Thyroid gland (tissue), 4 donors: Measurements from ENCODE around the gene NPB. TPM values are rescaled to one million over a fixed set of nuclear protein-coding genes. Genes with fewer than 3 reads are reported as not detected.

ENCODE experiments used
- DNase-seq, 2 donors: peaks; one replicate each; pipeline ENCODE4 v3.0.0-alpha.2; 2019
- H3K27ac ChIP-seq, 3 donors: fragments of 200-600 bp; sonication (generic); 1 replicate in 2 of 3; 2 replicates in 1 of 3; pipeline ENCODE4 v1.5.1; 2016 to 2019; ENCODE audit warnings: mild to moderate bottlenecking in 1 of 3, moderate library complexity in 1 of 3
- H3K27me3 ChIP-seq: fragments of 200-600 bp; sonication (generic); one replicate; pipeline ENCODE4 v1.5.1; 2019
- H3K36me3 ChIP-seq, 2 donors: fragments of 200-600 bp; sonication (generic); one replicate each; pipeline ENCODE4 v1.5.1; 2016 to 2019
- H3K4me1 ChIP-seq, 2 donors: fragments of 200-600 bp; sonication (generic); one replicate each; pipeline ENCODE4 v1.5.1; 2017 to 2019
- H3K4me3 ChIP-seq, 3 donors: fragments of 200-600 bp; sonication (generic); replicated peaks in 1 of 3; 1 replicate in 2 of 3; 2 replicates in 1 of 3; pipeline ENCODE4 v1.5.1; 2016; ENCODE audit warnings: mild to moderate bottlenecking in 1 of 3
- H3K9me3 ChIP-seq: fragments of 200-600 bp; sonication (generic); one replicate; pipeline ENCODE4 v1.5.1; 2017
- POLR2A ChIP-seq, 2 donors: fragments of 450-650 bp; IDR thresholded peaks; one replicate each; pipeline ENCODE4 v1.6.1; 2017; ENCODE audit warnings: antibody characterized with exemption in 2 of 2, mild to moderate bottlenecking in 2 of 2, moderate library complexity in 1 of 2
- WGBS, 2 donors: methylation state at CpG; one replicate each; pipeline ENCODE4 v1.1.5; 2017; 5-methylcytosine and 5-hydroxymethylcytosine counted together
- intact Hi-C: fragments of 100-400 bp; cut with DNase I; formaldehyde crosslinking; loops from one replicate; pipeline ENCODE4 v1.15.1; 2023
- total RNA-seq, 4 donors: library from RNA; depleted of rRNA; stranded (reverse); fragments of >200 nt; gene quantifications; one replicate each; pipeline ENCODE4 v1.2.3, GENCODE V29; 2016
- TF ChIP-seq, protein P1 (sequence below), 6 experiments: fragments of 200-600 bp in 3 of 6; fragments of 450-650 bp in 3 of 6; sonication (generic) in 3 of 6; IDR thresholded peaks; one replicate each; pipeline ENCODE4 v1.5.1; 2016 to 2019; ENCODE audit warnings: antibody characterized with exemption in 6 of 6, mild to moderate bottlenecking in 2 of 6, inconsistent platforms in 1 of 6, moderate library complexity in 1 of 6

Gene NPB
- total RNA-seq, 4 donors from 2014 or later: 0.33 to 1.1 (median 0.38) TPM; not detected in 1

DNA sequence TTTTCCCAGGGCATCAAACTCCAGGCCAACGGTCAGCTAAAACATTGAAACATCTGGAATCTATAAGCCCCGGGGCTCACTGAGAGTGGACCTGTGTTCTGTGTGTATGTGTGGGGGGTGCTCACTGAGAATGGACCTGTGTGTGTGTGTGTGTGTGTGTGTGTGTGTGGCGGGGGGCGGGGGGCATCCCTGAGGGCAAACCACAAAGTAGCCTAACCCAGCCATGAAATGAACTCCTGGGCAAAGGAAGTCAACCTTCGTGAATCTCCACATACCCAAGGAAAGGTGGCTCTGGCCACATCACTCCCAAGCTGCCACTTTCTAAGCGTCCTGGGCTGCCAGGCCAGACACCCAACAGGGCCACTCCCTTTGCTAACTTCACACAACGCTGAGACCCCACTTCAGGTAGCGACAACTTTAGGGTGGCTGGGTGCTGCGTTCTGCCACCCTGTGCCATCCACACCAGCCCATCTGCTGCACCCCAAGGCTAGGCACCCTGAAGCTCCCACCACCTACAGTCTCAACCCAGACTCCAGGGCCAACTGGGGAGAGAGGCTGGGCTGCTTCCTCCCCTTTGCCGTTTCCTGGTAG is 23.9 kb downstream of the NPB start:
- intact Hi-C loops: no loop called here
- TF ChIP-seq, protein P1, sequence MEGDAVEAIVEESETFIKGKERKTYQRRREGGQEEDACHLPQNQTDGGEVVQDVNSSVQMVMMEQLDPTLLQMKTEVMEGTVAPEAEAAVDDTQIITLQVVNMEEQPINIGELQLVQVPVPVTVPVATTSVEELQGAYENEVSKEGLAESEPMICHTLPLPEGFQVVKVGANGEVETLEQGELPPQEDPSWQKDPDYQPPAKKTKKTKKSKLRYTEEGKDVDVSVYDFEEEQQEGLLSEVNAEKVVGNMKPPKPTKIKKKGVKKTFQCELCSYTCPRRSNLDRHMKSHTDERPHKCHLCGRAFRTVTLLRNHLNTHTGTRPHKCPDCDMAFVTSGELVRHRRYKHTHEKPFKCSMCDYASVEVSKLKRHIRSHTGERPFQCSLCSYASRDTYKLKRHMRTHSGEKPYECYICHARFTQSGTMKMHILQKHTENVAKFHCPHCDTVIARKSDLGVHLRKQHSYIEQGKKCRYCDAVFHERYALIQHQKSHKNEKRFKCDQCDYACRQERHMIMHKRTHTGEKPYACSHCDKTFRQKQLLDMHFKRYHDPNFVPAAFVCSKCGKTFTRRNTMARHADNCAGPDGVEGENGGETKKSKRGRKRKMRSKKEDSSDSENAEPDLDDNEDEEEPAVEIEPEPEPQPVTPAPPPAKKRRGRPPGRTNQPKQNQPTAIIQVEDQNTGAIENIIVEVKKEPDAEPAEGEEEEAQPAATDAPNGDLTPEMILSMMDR (IDR thresholded peaks at IDR 0.05): no peak
- TF ChIP-seq POLR2A (IDR thresholded peaks at IDR 0.05): no peak
- peak overlapping the region in 2 of 3 donors; percentile 91 to 93 for H3K27ac ChIP-seq
- DNase-seq: no peak
- H3K4me1 ChIP-seq: peaks cover 40 to 52% of the 10 kb centered on the region in 2 donors
- no peaks in the 10 kb centered on the region for H3K27me3 ChIP-seq
- peaks cover 9 to 13% of the 10 kb centered on the region in 2 donors for H3K36me3 ChIP-seq
- WGBS, 2 donors: 60 to 63% methylated on average over 9 to 10 of the region's 10 CpGs
- peak overlapping the region in 1 of 3 donors; percentile 98 for H3K4me3 ChIP-seq
- no peaks in the 10 kb centered on the region for H3K9me3 ChIP-seq

DNA sequence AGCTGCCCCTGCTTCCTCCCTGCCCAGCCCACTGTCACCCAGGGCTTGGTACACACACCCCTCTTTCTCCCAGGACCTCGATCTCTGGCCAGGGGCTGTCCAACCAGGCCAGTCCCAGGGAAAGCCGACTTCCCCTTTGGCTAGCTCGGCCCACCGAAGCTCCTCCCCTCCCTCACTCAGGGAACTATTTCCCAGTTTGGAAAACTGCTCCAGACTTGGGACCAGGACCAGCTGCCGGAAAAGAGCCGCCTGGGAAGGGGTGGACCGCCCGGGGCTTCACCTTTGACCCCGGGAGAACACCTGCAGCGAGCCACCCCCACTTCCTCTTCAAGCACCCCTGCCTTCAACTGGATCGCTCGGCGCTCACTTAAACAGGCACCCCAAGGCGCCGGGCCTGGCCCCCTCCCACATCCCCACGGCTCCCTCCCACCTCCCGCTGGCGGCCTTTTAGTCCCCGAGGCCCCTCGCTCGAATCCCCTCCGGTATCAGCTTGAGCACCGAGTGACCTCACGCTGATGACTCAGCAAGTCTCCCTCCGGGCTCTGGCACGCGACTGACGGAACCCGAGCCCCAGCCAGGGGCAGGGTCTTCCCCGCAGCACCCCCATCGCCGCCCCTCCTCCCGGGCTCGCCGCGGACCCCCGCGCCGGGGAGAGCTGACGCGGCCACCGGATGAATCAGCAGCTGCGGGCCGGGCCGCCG is 24.6 kb downstream of the NPB start:
- Histone ChIP-seq H3K36me3 (peaks cover 9 to 10% of the 10 kb centered on the region in 2 donors), H3K4me1 (peaks cover 40 to 52% of the 10 kb centered on the region in 2 donors), H3K27me3 (no peaks in the 10 kb centered on the region), H3K9me3 (no peaks in the 10 kb centered on the region), H3K27ac (peak overlapping the region; percentile 85 to 93 (median 91)), H3K4me3 (peak overlapping the region; percentile 43 to 98 (median 87))
- peak; percentile 82 to 83 for DNase-seq
- intact Hi-C loops: no loop called here
- TF ChIP-seq POLR2A (IDR thresholded peaks at IDR 0.05): peak in 1 of 2 donors; percentile 70
- TF ChIP-seq, protein P1 (IDR thresholded peaks at IDR 0.05): no peak
- WGBS, 2 donors: 0 to 1% methylated on average over 21 to 23 of the region's 46 CpGs

DNA sequence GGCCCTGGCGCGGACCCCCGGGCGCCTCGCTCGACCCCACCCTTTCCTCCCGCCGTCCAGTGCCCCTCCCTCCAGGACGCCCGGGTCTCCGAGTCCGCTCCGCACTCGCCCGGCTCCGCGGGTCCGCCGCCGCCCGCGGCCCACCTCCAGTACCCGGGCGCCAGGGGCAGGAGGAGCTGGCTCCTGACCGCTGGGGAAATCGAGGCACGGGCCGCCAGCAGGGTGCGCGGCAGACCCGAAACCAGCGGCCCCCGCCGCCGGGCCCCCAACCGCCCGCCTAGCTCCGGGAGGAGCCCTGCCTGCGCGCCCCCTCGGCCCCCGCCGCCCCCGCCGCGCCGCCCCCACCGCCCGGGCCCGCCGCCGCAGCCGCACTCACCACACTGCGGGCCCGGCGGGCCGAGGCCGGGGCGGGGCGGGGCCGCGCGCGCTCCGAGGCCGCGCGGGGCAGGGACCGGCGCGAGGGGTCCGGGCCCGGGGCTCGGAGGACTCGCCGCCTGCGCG is 25.2 kb downstream of the NPB start:
- H3K9me3 ChIP-seq: no peaks in the 10 kb centered on the region
- intact Hi-C loops: no loop called here
- TF ChIP-seq, protein P1 (IDR thresholded peaks at IDR 0.05): no peak
- no peaks in the 10 kb centered on the region for H3K27me3 ChIP-seq
- peaks cover 5% of the 10 kb centered on the region in 2 donors for H3K36me3 ChIP-seq
- H3K27ac ChIP-seq: peak overlapping the region; percentile 85 to 93 (median 91)
- DNase-seq: no peak
- H3K4me3 ChIP-seq: peak overlapping the region; percentile 43 to 98 (median 87)
- H3K4me1 ChIP-seq: peaks cover 40 to 52% of the 10 kb centered on the region in 2 donors
- WGBS, 2 donors: 0% methylated on average over 17 of the region's 78 CpGs; no CpG with 5 or more reads in 1 of the 2 donors

DNA sequence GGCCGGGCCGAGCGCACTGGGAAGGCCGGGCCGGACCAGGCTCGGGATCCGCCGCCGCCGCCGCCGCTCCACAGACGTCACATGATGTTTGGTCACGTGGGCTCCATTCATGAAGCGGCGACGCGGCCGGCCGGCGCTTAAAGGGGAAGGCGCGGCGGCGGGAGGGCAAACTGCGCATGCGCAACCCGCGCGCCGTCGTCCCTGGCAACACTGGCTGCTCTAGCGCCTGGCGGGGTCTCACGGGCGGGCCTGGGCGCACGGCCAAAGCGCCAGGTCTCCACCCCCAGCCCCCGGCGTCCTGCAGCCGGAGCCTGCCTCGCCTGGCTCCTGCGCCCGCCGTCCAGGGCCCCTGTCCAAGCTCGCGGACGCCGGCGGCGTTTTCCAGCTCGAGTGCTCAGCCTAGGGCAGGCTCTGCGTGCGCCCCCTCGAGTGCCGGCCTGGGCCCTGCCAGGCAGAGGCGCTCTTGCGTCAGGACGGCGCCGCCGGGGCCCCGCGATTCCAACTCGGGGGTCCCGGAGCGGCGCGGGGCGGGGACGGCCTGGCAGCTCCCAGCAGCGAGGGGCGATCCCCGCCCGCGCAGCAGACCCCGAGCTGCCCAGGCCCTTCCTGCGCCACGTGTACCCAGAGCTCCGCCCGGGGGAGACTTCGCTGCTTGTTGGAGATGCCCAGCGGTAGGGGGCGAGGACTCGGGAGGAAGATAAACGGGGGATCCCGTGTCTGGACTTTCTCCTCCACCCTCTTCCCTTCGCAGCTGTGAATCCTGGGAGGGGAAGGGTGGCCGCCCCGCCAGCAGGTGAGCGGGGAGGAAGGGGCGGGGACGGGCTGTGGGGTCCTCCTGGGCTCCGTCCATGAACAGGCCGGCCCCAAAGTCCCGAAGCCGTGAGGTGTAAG is 25.9 kb downstream of the NPB start, which contains the start of gene MAFG:
Gene MAFG (minus strand): TSS at position 83 of the 891 bp plus-strand sequence. CDS start 4,550 bp downstream, outside the sequence.
- H3K9me3 ChIP-seq: no peaks in the 10 kb centered on the region
- H3K36me3 ChIP-seq: no peaks in the 10 kb centered on the region
- DNase-seq: peak; percentile 93
- peaks cover 36 to 45% of the 10 kb centered on the region in 2 donors for H3K4me1 ChIP-seq
- peak; percentile 7 to 84 for TF ChIP-seq POLR2A (IDR thresholded peaks at IDR 0.05)
- TF ChIP-seq, protein P1 (IDR thresholded peaks at IDR 0.05): peak in 1 of 6 experiments; percentile 43
- intact Hi-C loops: no loop called here
- H3K4me3 ChIP-seq: peak within 1 kb of the TSS; percentile 51 to 98 (median 87)
- WGBS, 2 donors: 0% methylated on average over 3 to 12 of the region's 98 CpGs
- H3K27me3 ChIP-seq: no peaks in the 10 kb centered on the region
- peak within 1 kb of the TSS; percentile 85 to 93 (median 91) for H3K27ac ChIP-seq
